GM19452 (cell line): ENCODE measurements around the gene SLC35B1.
"Not testable (repeated sequence)": the region's sequence is repeated elsewhere in the genome, so short reads cannot be mapped to it uniquely, and the experiment has no call there.

Experiments
- ATAC-seq: cut with Tn5 transposase; IDR thresholded peaks from one replicate; pipeline ENCODE4 v1.9.1; 2021; ENCODE audit not compliant: unreplicated experiment

Gene SLC35B1

DNA sequence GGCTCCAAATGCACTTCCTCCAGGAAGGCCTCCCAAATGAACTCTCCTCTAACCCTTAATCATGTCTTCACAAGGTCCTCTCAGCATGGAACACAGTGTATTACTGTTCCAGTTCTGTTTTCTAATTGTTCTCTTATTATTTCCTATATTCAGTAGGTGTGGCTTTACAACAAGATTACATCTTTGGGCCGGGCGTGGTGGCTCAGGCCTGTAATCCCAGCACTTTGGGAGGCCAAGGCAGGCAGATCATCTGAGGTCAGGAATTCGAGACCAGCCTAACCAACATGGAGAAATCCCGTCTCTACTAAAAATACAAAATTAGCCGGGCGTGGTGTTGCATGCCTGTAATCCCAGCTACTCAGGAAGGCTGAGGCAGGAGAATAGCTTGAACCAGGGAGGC, 34.1 kb downstream of the SLC35B1 start:
- not testable (repeated sequence) for ATAC-seq

DNA sequence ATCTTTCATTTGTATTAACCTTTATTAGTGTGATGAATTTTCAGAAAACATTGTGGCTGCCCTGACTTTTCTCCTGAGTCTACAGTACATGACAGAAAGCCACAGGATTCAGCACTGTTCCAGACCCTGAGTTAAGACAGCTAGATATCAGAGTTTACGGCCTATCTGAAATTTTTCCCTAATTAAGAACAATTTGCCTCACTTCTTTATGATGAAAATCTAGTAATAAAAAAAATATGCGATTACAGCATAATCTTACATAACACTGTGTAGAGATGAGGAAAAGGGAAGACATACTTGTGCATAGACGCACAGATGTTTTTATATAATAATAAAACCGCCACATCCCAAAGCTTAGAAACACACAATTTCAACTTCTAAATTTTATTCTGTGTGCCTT, 37.1 kb downstream of the SLC35B1 start:
- no peak for ATAC-seq

DNA sequence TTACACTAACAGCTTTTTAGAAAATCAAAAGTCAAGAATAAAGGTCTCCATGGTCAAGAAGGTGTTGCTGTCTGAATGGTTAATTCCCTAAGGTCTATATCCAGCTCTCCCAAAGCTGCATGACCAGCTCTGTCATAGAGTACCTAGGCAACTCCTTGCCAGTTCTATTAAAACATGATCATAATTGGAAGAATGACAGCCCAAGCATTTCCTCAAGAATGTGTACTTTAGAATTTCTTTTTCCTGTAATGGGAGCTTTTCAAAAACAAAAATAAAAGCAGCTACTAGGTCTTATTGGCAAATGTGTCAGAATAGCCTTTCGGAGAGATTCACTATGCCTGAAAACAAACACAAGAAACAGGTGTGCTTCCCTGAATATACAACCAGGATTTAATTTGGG, 37.8 kb downstream of the SLC35B1 start:
- ATAC-seq, result no peak

DNA sequence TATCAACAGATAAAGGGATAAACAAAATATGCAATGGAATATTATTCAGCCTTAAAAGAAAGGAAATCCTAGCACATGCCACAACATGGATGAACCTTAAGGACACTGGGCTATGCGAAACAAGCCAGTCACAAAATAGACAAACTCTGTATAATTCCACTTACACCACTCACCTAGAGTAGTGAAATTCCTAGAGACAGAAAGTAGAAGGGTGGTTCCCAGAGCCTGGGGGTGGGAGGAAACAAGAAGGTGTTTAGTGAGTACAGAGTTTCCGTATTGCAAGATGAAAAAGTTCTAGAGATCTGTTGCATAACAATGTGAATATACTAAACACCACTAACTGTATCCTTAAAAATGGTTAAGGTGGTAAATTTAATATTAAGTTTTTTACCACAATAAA, 39.9 kb downstream of the SLC35B1 start:
- no peak for ATAC-seq

DNA sequence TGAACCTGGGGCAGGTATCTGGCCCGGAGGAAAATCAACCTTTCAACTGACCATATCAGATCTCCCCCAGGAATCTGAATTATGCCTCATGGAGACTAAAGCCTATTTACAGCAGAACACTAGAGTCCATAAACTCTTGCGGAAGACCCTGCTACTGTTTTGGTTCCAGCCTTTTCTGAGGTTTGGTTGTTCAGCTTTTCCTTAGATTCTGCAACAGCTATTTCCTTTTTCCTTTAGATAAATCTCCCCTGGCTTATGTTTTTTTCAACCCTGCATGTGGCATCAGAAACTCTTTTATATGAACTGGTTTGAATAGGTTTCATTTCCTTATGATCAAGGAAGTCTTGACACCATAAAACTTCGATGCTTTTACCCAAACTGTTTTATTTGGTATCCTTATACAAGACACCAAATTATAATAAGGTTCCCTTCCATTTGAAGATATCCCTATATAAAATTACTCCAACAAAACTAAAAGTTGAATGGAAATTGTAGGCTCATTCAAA, 43.0 kb downstream of the SLC35B1 start:
- no peak for ATAC-seq

DNA sequence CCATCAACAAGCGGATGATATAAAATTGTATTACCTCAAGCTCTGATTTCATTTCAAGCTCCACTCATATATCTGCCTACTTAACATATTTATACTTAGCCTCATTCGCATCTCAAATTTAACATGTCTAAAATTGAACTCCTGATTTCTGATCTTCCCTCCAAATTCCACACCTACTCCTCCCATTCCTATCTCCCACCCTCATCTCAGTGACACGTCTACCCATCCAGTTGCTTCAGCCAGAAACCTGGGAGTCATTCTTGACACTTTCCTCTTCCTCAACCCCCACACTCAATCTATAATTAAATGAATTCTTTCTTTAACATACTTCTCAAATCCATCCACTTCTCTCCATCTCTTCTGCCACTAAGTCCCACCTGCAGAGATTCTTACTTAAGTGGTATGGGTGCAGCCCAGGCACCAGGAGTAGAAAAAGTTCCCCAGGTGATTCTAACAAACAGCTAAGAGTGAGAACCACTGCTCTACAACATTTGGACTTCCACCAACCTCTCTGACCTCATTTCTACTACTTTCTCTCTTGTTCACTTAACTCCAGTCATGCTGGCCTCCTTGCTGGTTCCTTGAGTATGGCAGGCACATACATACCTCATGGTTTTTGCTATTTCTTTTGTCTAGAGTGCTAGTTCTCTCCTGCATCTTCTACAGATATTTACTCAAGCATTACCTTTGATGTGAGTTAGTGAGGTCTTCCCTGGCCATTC, 47.9 kb downstream of the SLC35B1 start:
- ATAC-seq, result no peak

DNA sequence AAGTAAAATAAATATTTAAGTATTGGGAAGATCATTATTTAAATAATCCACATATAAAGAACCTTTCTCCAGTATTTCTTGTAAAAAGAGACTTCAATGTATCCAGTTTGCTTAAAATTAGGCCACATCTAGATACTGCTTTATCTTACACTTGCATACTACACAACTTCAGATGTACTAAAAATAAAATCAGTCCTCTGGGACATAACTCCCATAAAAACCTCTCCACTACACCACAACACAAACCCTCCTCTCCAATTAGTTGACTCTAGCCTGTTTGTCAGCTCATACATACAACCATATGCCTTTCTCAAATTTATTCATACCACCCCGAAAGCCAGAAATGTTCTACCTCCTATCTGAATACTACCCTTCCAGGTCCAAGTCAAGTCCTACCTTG, 51.5 kb downstream of the SLC35B1 start:
- ATAC-seq, result no peak
